OCI-LY3 (cell line): ENCODE measurements around the gene CNTN6.

Experiments used
- H2AFZ ChIP-seq: fragments of 200-600, 300-600 bp; shearing (Covaris generic); 2 replicates; pipeline ENCODE4 v1.6.0; 2014; ENCODE audit warnings: antibody characterized with exemption, low read depth, low read length
- H3K27ac ChIP-seq: fragments of 200-600, 300-600 bp; sonication (generic); 2 replicates; pipeline ENCODE4 v1.5.1; 2014; ENCODE audit warnings: mild to moderate bottlenecking, low read length, moderate library complexity, mixed read lengths
- H3K27me3 ChIP-seq: fragments of 200-600, 300-600 bp; sonication (generic); 2 replicates; pipeline ENCODE4 v1.6.1; 2014; ENCODE audit warnings: low read depth, low read length, mixed read lengths
- H3K36me3 ChIP-seq: fragments of 200-600, 300-600 bp; sonication (generic); replicated peaks from 2 replicates; pipeline ENCODE3; 2014; ENCODE audit warnings: low read depth, low read length, mixed read lengths
- H3K4me1 ChIP-seq: fragments of 300-600, 200-600 bp; sonication (generic); 2 replicates; pipeline ENCODE4 v1.6.1; 2014; ENCODE audit warnings: low read length, mixed read lengths
- H3K4me2 ChIP-seq: fragments of 200-600, 300-600 bp; sonication (generic); 2 replicates; pipeline ENCODE4 v1.6.1; 2014; ENCODE audit warnings: low read length, mixed read lengths
- H3K4me3 ChIP-seq: fragments of 300-600, 200-600 bp; sonication (generic); 2 replicates; pipeline ENCODE4 v1.5.1; 2014; ENCODE audit warnings: antibody characterized with exemption, mild to moderate bottlenecking, low read length, moderate library complexity
- H3K79me2 ChIP-seq: fragments of 300-600, 200-600 bp; shearing (Covaris generic); 2 replicates; pipeline ENCODE4 v1.6.1; 2014; ENCODE audit warnings: mild to moderate bottlenecking, low read length, mixed read lengths
- H3K9ac ChIP-seq: fragments of 300-600, 200-600 bp; shearing (Covaris generic); 2 replicates; pipeline ENCODE4 v1.6.0; 2014; ENCODE audit warnings: mild to moderate bottlenecking, low read length, moderate library complexity
- H3K9me3 ChIP-seq: fragments of 200-600, 300-600 bp; shearing (Covaris generic); 2 replicates; pipeline ENCODE4 v1.6.1; 2014; ENCODE audit warnings: low read length, mixed read lengths; ENCODE audit not compliant: insufficient read depth
- H4K20me1 ChIP-seq: fragments of 200-600, 300-600 bp; sonication (generic); 2 replicates; pipeline ENCODE4 v1.6.1; 2016; ENCODE audit warnings: low read length, mixed read lengths; ENCODE audit not compliant: insufficient read depth
- CTCF ChIP-seq: fragments of 200-600, 300-600 bp; sonication (generic); IDR thresholded peaks from 2 replicates; pipeline ENCODE4 v1.5.1; 2014; ENCODE audit warnings: antibody characterized with exemption, low read length, low read depth
- EZH2phosphoT487 ChIP-seq: fragments of 200-600 bp; shearing (Covaris generic); IDR thresholded peaks from 2 replicates; pipeline ENCODE4 v1.6.1; 2018; ENCODE audit warnings: antibody characterized with exemption, mixed run types, low read depth

The CNTN6 gene

GRCh38 chr3:1326546-1326945 lies 233.7 kb downstream of the CNTN6 start:
- H2AFZ ChIP-seq, result no peak overlapping the region
- no peaks in the 10 kb centered on the region for H3K4me1 ChIP-seq
- no peaks in the 10 kb centered on the region for H4K20me1 ChIP-seq
- no peak overlapping the region for H3K4me3 ChIP-seq
- H3K4me2 ChIP-seq, result no peak overlapping the region
- TF ChIP-seq EZH2phosphoT487, result no peak
- TF ChIP-seq CTCF, result no peak
- H3K9ac ChIP-seq, result no peak overlapping the region
- H3K27me3 ChIP-seq, result no peaks in the 10 kb centered on the region
- no peak overlapping the region for H3K27ac ChIP-seq
- no peaks in the 10 kb centered on the region for H3K9me3 ChIP-seq
- peaks cover 47% of the 10 kb centered on the region for H3K36me3 ChIP-seq
- H3K79me2 ChIP-seq, result no peaks in the 10 kb centered on the region

GRCh38 chr3:1330107-1330506 lies 237.3 kb downstream of the CNTN6 start:
- Histone ChIP-seq H3K4me2 (no peak overlapping the region), H3K27ac (no peak overlapping the region), H3K4me1 (no peaks in the 10 kb centered on the region), H3K9ac (no peak overlapping the region), H3K36me3 (peaks cover 59% of the 10 kb centered on the region), H2AFZ (no peak overlapping the region), H3K9me3 (no peaks in the 10 kb centered on the region), H3K4me3 (no peak overlapping the region), H3K27me3 (no peaks in the 10 kb centered on the region), H4K20me1 (no peaks in the 10 kb centered on the region), H3K79me2 (no peaks in the 10 kb centered on the region)
- no peak for TF ChIP-seq CTCF
- no peak for TF ChIP-seq EZH2phosphoT487

- 0 out of 2 replicates have a peak overlapping the region, but pooled peaks have one; percentile 1 for H2AFZ ChIP-seq
- H3K4me2 ChIP-seq, result peak overlapping the region; percentile 8; the same call in 1 of the 2 replicates
Observed at GRCh38 chr3:1346386-1346785, 253.6 kb downstream of the CNTN6 start.

GRCh38 chr3:1348547-1348946 lies 255.7 kb downstream of the CNTN6 start:
- TF ChIP-seq CTCF (peak; percentile 50), EZH2phosphoT487 (no peak)
- Histone ChIP-seq H3K36me3 (peaks cover 33% of the 10 kb centered on the region), H3K27ac (no peak overlapping the region), H3K9ac (no peak overlapping the region), H3K27me3 (no peaks in the 10 kb centered on the region), H3K9me3 (no peaks in the 10 kb centered on the region), H3K4me2 (0 out of 2 replicates have a peak overlapping the region, but pooled peaks have one; percentile 3), H3K79me2 (no peaks in the 10 kb centered on the region), H3K4me3 (no peak overlapping the region), H2AFZ (no peak overlapping the region), H4K20me1 (no peaks in the 10 kb centered on the region), H3K4me1 (peaks cover 36% of the 10 kb centered on the region)

More at GRCh38 chr3:1346386-1346785, 253.6 kb downstream of the CNTN6 start:
- peak overlapping the region; percentile 37 for H3K27ac ChIP-seq
- H3K9ac ChIP-seq, result no peak overlapping the region
- H3K9me3 ChIP-seq, result no peaks in the 10 kb centered on the region
- no peaks in the 10 kb centered on the region for H4K20me1 ChIP-seq
- H3K4me1 ChIP-seq, result peaks cover 36% of the 10 kb centered on the region
- H3K79me2 ChIP-seq, result no peaks in the 10 kb centered on the region
- H3K36me3 ChIP-seq, result peaks cover 21% of the 10 kb centered on the region
- no peak overlapping the region for H3K4me3 ChIP-seq
- TF ChIP-seq EZH2phosphoT487 (no peak), CTCF (no peak)
- no peaks in the 10 kb centered on the region for H3K27me3 ChIP-seq
